NCI-H1694 (cell line): ENCODE measurements around the gene POLR1B.
"Not testable (repeated sequence)": the region's sequence is repeated elsewhere in the genome, so short reads cannot be mapped to it uniquely, and the experiment has no call there.

Experiments
- DNase-seq: peaks from one replicate; lab custom pipeline; 2025; lab: John Stamatoyannopoulos, UW

The POLR1B gene

GRCh38 chr2:112541315-112542122 lies 746 bp upstream of the POLR1B start:
- no peak for DNase-seq

DNA sequence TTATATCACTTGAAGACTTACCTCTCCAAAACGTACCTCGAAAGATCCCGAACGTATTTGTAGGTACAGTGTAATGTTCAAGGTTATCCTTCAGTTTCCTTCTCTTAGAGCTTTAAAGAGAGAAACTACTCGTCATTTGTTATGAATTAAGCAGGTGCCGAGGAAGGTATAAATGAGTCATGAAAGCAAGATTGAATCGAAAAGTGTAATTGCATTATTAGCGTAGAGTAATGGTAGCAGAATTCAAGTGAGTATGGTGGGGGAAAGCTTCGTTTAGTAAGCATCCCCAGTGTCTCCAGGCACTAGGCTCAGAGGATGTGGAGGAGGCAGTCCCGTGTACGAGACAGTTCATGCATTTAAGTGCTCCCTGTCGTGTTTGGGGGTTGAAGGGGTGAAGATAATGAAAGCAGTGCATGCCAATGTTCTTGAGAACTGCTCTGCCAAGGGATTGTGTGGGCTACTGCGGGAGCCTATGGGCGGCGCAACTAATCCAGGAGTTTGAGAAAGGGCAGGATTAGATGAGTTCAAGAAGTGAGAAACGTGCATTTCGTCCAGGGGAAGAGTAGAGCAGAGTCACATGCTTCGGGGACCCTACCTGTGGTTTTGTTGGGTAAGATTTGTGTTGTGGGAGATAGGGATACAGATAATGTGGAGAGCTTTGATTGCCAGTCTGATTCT lies 858 bp downstream of the POLR1B start:
- DNase-seq: no peak

DNA sequence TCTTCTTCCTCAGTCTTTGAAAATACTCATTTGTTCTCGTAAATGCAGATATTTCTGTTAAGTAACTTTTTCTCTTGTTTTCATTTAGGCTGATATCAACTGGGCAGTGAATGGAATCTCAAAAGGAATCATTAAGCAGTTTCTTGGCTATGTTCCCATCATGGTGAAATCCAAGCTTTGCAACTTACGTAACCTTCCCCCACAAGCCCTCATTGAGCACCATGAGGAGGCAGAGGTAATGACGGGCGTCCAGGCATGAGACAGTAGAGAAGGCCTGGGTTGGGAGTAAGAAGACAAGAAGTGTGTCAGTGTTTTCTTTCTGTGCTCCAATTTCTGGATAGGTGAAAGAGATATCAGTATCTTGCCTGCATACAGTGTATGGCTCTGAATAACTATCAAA lies 5.1 kb downstream of the POLR1B start:
- no peak for DNase-seq

- no peak for DNase-seq
Observed at GRCh38 chr2:112548980-112549379, 6.7 kb downstream of the POLR1B start.

GRCh38 chr2:112566104-112566503 lies 23.8 kb downstream of the POLR1B start:
- no peak for DNase-seq

DNA sequence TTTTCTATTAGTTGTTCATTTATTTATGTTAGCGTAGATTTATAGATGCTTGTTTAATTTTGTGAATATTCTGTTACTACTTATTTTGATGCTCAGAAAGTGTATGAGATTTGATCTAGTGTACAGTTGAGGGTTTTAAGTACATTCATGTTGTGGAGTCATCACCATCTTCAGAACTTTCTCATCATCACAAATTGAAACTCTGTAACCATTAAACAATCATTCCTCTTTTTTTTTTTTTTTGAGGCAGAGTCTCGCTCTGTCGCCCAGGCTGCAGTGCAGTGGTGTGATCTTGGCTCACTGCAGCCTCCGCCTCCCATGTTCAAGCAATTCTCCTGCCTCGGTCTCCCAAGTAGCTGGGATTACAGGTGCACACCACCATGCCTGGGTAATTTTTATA lies 24.2 kb downstream of the POLR1B start:
- DNase-seq: not testable (repeated sequence)

DNA sequence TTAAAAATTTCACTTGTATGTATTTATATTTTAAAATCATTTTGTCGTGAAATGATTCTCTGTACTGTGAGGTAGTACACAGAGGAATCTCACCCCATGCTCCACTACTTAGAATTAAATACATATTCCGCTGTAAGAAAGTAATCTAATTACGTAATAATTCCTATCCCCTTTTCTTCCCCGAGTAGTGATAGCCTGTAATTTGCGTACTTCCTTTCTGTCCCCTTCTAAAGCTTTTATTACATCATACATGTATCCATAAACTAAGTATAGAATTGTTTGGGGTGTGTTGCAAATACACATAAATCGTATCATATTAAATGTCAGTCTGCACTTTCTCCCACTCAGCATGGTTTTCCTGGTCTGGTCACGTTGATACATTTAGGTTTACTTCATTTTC lies 29.7 kb downstream of the POLR1B start:
- no peak for DNase-seq

- DNase-seq: no peak
Observed at GRCh38 chr2:112577756-112578155, 35.5 kb downstream of the POLR1B start.

GRCh38 chr2:112579241-112579640 lies 37.0 kb downstream of the POLR1B start:
- DNase-seq: peak; percentile 58

GRCh38 chr2:112580084-112580483 lies 37.8 kb downstream of the POLR1B start:
- DNase-seq: no peak

DNA sequence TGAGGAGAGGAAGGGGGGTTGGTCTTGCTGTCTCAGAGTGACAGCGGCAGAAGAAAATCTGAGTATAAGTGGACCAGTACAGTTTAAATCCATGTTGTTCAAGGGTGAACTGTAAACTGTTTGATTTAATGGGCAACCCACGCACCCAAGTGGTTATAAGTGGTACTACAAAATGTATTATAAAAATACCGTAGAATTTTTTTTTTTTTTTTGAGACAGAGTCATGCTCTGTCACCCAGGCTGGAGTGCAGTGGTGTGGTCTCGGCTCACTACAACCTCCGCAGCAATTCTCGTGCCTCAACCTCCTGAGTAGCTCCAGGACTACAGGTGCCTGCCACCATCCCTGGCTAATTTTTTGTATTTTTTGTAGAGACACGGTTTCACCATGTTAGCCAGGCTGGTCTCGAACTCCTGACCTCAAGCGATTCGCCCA lies 40.1 kb downstream of the POLR1B start:
- peak; percentile 75 for DNase-seq

- no peak for DNase-seq
Observed at GRCh38 chr2:112583497-112584133, 41.4 kb downstream of the POLR1B start.

DNA sequence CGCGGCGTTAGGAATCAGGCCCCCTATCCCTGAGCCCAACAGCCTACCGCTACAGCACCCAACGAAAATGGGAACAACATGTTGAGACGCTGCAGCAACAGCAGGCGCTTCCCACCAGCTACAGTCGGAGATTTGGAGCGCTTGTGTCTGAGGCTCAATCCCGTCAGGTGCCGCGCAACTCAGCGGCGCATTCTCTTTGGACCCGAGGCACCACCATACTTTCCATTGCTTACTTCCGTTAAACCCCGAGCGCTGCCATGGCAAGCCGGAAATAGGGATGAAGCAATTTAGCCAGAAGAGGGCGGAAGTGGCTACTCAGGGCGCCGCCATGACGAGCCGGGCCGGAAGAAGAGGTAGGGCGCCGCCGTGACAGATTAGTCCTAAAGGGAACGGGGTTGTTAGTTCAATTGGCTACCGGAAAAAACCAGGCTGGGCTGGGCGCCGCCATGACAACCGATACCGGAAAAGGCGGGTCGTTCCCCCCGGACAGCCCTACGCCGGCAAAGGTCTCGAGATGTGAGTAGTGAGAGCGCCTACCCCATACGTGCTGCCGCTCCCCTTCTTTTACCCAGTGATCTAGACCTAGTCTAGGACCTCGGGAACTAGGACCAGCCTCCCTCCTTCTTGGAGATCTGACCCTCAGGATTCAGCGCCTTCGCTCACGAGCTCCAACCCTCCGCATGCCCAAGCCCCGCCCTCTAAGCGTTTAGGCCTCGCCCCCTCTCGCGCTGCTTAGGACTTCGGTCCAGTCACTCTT lies 42.0 kb downstream of the POLR1B start, which contains the start of gene CHCHD5:
Gene CHCHD5 (plus strand): TSS at position 476 of the 757 bp plus-strand sequence. CDS start 39 bp downstream, at position 515.
- DNase-seq: peak; percentile 96

DNA sequence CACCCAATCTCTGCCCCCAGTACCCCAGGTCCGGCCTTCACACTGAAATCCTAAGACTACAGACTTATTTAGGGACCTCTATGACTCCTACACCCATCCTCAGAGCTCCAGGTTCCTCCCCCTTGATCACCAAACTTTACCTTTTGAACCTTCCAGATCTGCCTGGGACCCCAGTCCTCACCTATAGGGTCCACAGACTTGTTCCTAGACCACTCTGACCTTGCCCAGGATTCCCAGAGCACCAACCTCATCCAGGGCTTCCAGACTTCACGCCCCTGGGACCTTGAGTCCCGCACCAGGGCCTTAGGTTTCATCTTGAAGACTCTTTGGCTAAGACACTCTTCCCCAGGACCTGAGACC lies 42.6 kb downstream of the POLR1B start:
- no peak for DNase-seq

GRCh38 chr2:112585400-112585799 lies 43.1 kb downstream of the POLR1B start:
- no peak for DNase-seq

DNA sequence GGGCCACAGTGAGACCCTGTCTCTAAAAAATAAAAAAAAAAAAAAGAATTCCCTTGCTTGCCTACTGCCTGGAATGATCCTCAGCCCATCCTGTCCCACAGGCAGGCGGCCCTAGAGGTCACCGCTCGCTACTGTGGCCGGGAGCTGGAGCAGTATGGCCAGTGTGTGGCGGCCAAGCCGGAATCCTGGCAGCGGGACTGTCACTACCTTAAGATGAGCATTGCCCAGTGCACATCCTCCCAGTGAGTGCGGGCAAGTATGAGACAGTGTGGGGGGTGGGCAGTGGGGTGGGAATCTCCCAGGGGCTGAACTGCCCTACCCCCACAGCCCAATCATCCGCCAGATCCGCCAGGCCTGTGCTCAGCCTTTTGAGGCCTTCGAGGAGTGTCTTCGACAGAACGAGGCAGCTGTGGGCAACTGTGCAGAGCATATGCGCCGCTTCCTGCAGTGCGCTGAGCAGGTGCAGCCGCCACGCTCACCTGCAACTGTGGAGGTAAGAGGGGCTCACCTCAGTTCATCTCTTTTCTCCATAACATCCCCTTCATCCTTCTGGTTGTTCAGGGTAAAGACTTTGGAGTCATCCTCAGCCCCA lies 43.7 kb downstream of the POLR1B start:
- no peak for DNase-seq

DNA sequence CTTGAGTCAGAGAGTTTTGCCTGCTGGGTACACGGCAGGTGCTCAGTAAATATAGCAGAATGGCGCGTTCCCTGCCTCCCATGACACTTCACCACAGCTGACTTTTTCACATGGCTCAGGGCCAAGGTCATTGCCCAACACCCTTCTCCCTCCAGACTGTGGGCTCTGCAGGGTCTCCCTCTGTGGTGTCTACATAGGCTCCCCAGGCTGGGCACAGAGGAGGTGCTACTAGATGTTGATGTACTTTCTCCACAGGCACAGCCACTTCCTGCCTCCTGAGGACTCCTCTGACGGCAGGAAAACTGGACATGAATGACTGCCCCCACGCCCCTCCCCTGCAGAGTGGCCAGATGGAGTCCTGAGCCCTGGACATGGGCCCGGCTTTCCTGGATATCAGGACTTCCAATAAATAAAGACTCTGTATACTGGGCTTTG lies 46.4 kb downstream of the POLR1B start:
- DNase-seq: no peak

- DNase-seq: no peak
Observed at GRCh38 chr2:112591413-112591812, 49.1 kb downstream of the POLR1B start.

DNA sequence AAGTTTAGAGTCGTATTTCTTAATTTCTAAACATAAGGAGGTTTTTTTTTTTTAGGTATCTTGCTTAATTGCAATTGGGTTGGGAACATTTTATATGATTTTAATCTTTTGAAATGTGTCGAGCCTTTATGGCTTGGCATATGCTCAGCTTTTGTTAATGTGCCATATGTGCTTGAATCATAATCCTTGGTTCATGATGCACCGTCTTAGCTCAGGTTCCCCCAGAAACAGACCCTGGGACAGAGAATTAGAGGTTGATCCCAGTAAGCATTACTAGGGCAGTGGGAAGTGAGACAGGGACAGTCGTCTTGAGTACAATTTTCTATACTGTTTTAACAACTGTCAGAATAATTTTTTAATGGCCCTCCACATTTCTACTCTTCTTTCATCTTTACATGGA lies 51.5 kb downstream of the POLR1B start:
- no peak for DNase-seq

DNA sequence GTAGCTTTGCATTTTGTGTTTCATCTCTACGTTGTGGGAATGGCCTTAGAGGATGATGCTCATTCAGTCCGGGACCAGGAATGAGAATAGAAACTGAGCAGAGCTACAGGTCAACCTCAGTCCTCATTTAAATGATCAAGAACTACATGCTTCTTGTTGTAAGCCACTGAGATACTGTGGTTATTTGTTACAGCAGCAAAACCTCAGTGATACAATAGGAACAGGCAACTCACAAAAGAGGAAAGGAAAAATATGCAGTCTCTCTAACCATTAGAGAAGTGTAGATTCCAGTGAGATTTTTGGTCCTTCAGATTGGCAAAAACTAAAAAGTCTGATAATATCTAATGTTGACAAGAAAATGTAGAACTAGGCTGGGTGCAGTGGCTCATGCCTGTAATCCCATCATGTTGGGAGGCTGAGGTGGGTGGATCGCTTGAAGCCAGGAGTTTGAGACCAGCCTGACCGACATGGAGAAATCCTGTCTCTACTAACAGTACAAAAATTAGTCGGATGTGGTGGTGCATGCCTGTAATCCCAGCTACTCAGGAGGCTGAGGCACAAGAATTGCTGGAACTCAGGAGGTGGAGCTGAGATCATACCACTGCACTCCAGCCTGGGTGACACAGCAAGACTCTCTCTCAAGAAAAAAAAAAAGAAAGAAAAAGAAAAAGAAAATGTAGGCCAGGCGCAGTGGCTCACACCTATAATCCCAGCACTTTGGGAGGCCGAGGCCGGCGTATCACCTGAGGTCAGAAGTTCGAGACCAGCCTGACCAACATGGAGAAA lies 55.5 kb downstream of the POLR1B start:
- no peak for DNase-seq

GRCh38 chr2:112600634-112601033 lies 58.4 kb downstream of the POLR1B start:
- no peak for DNase-seq
